Fibroblast of pulmonary artery (primary cell): ENCODE data around the gene FGFR2.

Experiments
- DNase-seq: peaks from one replicate; pipeline ENCODE4 v3.0.0-alpha.2; 2010; ENCODE audit warnings: low read depth
- H3K4me3 ChIP-seq: replicated peaks from 2 replicates; pipeline ENCODE4 v1.5.1; 2011; ENCODE audit warnings: low read depth, mild to moderate bottlenecking, control low read depth, low read length, moderate library complexity
- CTCF ChIP-seq: IDR thresholded peaks from 2 replicates; pipeline ENCODE4 v1.5.1; 2011; ENCODE audit warnings: mild to moderate bottlenecking, control low read depth, low read length, inconsistent platforms; ENCODE audit errors: missing control alignments

The FGFR2 gene

GRCh38 chr10:121435099-121435875 is 163.0 kb downstream of the FGFR2 start:
- H3K4me3 ChIP-seq, result no peak overlapping the region
- TF ChIP-seq CTCF, result no peak

GRCh38 chr10:121433965-121434364 is 164.3 kb downstream of the FGFR2 start:
- H3K4me3 ChIP-seq, result no peak overlapping the region
- no peak for TF ChIP-seq CTCF
- DNase-seq, result no peak

More at GRCh38 chr10:121435099-121435875, 163.0 kb downstream of the FGFR2 start:
- no peak for DNase-seq

GRCh38 chr10:121428867-121429266 is 169.4 kb downstream of the FGFR2 start:
- TF ChIP-seq CTCF, result no peak
- DNase-seq, result no peak
- H3K4me3 ChIP-seq, result no peak overlapping the region
